Renal pelvis (tissue), 4 donors: ENCODE results near the gene STUM. TPM values are rescaled to one million over a fixed set of nuclear protein-coding genes. Genes with fewer than 3 reads are reported as not detected.

ENCODE experiments used
- DNase-seq: peaks from one replicate; pipeline ENCODE4 v3.0.0-alpha.2; 2013
- polyA plus RNA-seq, 3 donors: library from polyadenylated mRNA; unstranded; fragments of 120-200 nt; gene quantifications; one replicate each; pipeline ENCODE4 v1.2.1, GENCODE V29; 2013; ENCODE audit not compliant: insufficient read length in 3 of 3

STUM gene
- polyA plus RNA-seq, 3 donors = 1.7 to 2.3 (median 1.8) TPM

- no peak for DNase-seq
Observed at GRCh38 chr1:226533220-226533619, 15.3 kb upstream of the STUM start.

GRCh38 chr1:226534098-226534497 is 14.5 kb upstream of the STUM start:
- DNase-seq = no peak

GRCh38 chr1:226534645-226535044 is 13.9 kb upstream of the STUM start:
- DNase-seq = no peak

GRCh38 chr1:226535666-226536065 is 12.9 kb upstream of the STUM start:
- DNase-seq = no peak

- DNase-seq = no peak
Observed at GRCh38 chr1:226541231-226541630, 7.3 kb upstream of the STUM start.

GRCh38 chr1:226541631-226542622 is 6.6 kb upstream of the STUM start:
- no peak for DNase-seq

GRCh38 chr1:226542623-226543103 is 5.9 kb upstream of the STUM start:
- no peak for DNase-seq

- DNase-seq = no peak
Observed at GRCh38 chr1:226545836-226546596, 2.5 kb upstream of the STUM start.

GRCh38 chr1:226546926-226547325 is 1.6 kb upstream of the STUM start:
- DNase-seq = no peak

GRCh38 chr1:226547754-226548191 is 791 bp upstream of the STUM start:
- DNase-seq = peak; percentile 92

- no peak for DNase-seq
Observed at GRCh38 chr1:226549094-226549936, 751 bp downstream of the STUM start.

- DNase-seq = no peak
Observed at GRCh38 chr1:226549937-226550671, 1.5 kb downstream of the STUM start.

GRCh38 chr1:226550672-226551041 is 2.1 kb downstream of the STUM start:
- DNase-seq = no peak

- no peak for DNase-seq
Observed at GRCh38 chr1:226551299-226551698, 2.7 kb downstream of the STUM start.

GRCh38 chr1:226552061-226552460 is 3.5 kb downstream of the STUM start:
- no peak for DNase-seq

- DNase-seq = no peak
Observed at GRCh38 chr1:226553266-226553923, 4.8 kb downstream of the STUM start.

GRCh38 chr1:226553924-226554282 is 5.3 kb downstream of the STUM start:
- no peak for DNase-seq

- no peak for DNase-seq
Observed at GRCh38 chr1:226555092-226555491, 6.5 kb downstream of the STUM start.

- no peak for DNase-seq
Observed at GRCh38 chr1:226557424-226557823, 8.9 kb downstream of the STUM start.

- no peak for DNase-seq
Observed at GRCh38 chr1:226558036-226558650, 9.6 kb downstream of the STUM start.
